K562 (cell line): ENCODE results near the gene MAP3K7. TPM values are rescaled to one million over a fixed set of nuclear protein-coding genes. Genes with fewer than 3 reads are reported as not detected.
A peak's percentile ranks its signal among the peaks of the same experiment; 100 is the strongest.

Experiments used
- ATAC-seq: fragments of 200-7000 bp; cut with Tn5 transposase; 3 replicates; pipeline ENCODE4 v1.9.1; 2020; ENCODE audit warnings: moderate library complexity
- BruUV-seq: library from RNA; stranded (reverse); fragments of 400-500 nt; replicated peaks from 2 replicates; lab custom pipeline; 2021; lab: Mats Ljungman, UMichigan
- CTCF ChIA-PET: fragments of 300-600 bp; formaldehyde crosslinking; extraction: SDS; loops from one replicate; lab custom pipeline; 2021; ENCODE audit warnings: low intra/inter-chr PET ratio; lab: Yijun Ruan, JAX
- POLR2A ChIA-PET: fragments of 300-600, 350-650 bp; sonication (Branson Sonifier 250); formaldehyde crosslinking; extraction: SDS; loops from one replicate; lab custom pipeline; 2021; ENCODE audit warnings: antibody characterized with exemption, inconsistent platforms; lab: Yijun Ruan, JAX
- DNase-seq, 4 experiments: peaks; one replicate each; pipeline versions ENCODE4 v3.0.0 to v3.0.0-alpha.2; 2011 to 2018; ENCODE audit warnings: low spot score in 3 of 4, mixed read lengths in 3 of 4; ENCODE audit errors: extremely low read depth in 1 of 4
- FAIRE-seq: peaks from 2 replicates; lab custom pipeline; 2011; peaks lifted over from hg19 to GRCh38; lab: Jason Lieb, UNC
- H2AFZ ChIP-seq: 2 replicates; pipeline ENCODE4 v1.6.0; 2011; ENCODE audit warnings: low read depth, low read length, control low read depth, inconsistent platforms
- H3K27ac ChIP-seq: fragments of 200-600 bp; 3 replicates; pipeline ENCODE4 v1.8.0; 2011; ENCODE audit warnings: low read depth, mild to moderate bottlenecking, control low read depth, inconsistent platforms, low read length, moderate library complexity, mixed read lengths; ENCODE audit errors: extremely low read depth
- H3K27me3 ChIP-seq, 2 experiments: fragments of 300-600 bp in 1 of 2; 2 replicates in 1 of 2; 3 replicates in 1 of 2; pipeline versions ENCODE4 v1.6.0 to v1.8.0; 2011; ENCODE audit warnings: inconsistent platforms in 2 of 2, low read length in 2 of 2, mild to moderate bottlenecking in 1 of 2, mixed read lengths in 1 of 2, moderate library complexity in 1 of 2; ENCODE audit not compliant: control insufficient read depth in 2 of 2, insufficient read depth in 2 of 2
- H3K36me3 ChIP-seq: fragments of 300-600 bp; 3 replicates; pipeline ENCODE4 v1.8.0; 2011; ENCODE audit warnings: mild to moderate bottlenecking, low read length, inconsistent platforms; ENCODE audit not compliant: control insufficient read depth, insufficient read depth
- H3K4me1 ChIP-seq, 2 experiments: fragments of 200-600 bp in 1 of 2; replicated peaks in 1 of 2; 2 replicates in 1 of 2; 3 replicates in 1 of 2; pipeline versions ENCODE4 v1.5.1 to v1.8.0; 2011; ENCODE audit warnings: inconsistent platforms in 2 of 2, low read length in 2 of 2, mild to moderate bottlenecking in 1 of 2, mixed read lengths in 1 of 2, moderate library complexity in 1 of 2; ENCODE audit not compliant: control insufficient read depth in 2 of 2, insufficient read depth in 2 of 2
- H3K4me2 ChIP-seq: 2 replicates; pipeline ENCODE4 v1.6.1; 2011; ENCODE audit warnings: low read length, control low read depth, inconsistent platforms, mixed read lengths; ENCODE audit not compliant: insufficient read depth
- H3K4me3 ChIP-seq: fragments of 200-600 bp; sonication (generic), shearing (Covaris generic); 2 replicates; pipeline ENCODE4 v1.5.1; 2016; ENCODE audit warnings: control low read depth, inconsistent platforms
- H3K79me2 ChIP-seq: fragments of 200-600 bp; 3 replicates; pipeline ENCODE4 v1.8.0; 2011; ENCODE audit warnings: low read length, inconsistent platforms; ENCODE audit not compliant: control insufficient read depth, insufficient read depth
- H3K9ac ChIP-seq, 2 experiments: 2 replicates each; pipeline versions ENCODE4 v1.6.0 to v1.6.1; 2011; ENCODE audit warnings: low read depth in 2 of 2, low read length in 2 of 2, control low read depth in 1 of 2, inconsistent platforms in 1 of 2, mild to moderate bottlenecking in 1 of 2, mixed read lengths in 1 of 2; ENCODE audit not compliant: insufficient read depth in 1 of 2
- H3K9me1 ChIP-seq: one replicate; pipeline ENCODE4 v1.6.0; 2011; ENCODE audit warnings: inconsistent platforms, mild to moderate bottlenecking, low read length, moderate library complexity; ENCODE audit not compliant: control insufficient read depth, insufficient read depth
- H3K9me3 ChIP-seq: replicated peaks from 2 replicates; pipeline ENCODE4 v1.5.1; 2011; ENCODE audit warnings: low read depth, low read length, inconsistent platforms; ENCODE audit not compliant: control insufficient read depth, insufficient read depth
- H4K20me1 ChIP-seq: replicated peaks from 2 replicates; pipeline ENCODE4 v1.6.1; 2011; ENCODE audit warnings: low read length, inconsistent platforms, mixed read lengths; ENCODE audit not compliant: control insufficient read depth, insufficient read depth
- TCF7L2 ChIP-seq: fragments of 150-350 bp; IDR thresholded peaks from 2 replicates; pipeline ENCODE4 v1.6.1; 2016; ENCODE audit warnings: low read depth, mild to moderate bottlenecking, low read length, moderate library complexity
- ZC3H8 ChIP-seq: fragments of 450-650 bp; IDR thresholded peaks from 2 replicates; pipeline ENCODE4 v1.6.1; 2017
- ZNF184 ChIP-seq: sonication (generic); formaldehyde crosslinking; IDR thresholded peaks from 2 replicates; pipeline ENCODE4 v1.5.0; 2020; ENCODE audit warnings: missing genetic modification reagents
- ZNF274 ChIP-seq: IDR thresholded peaks from 2 replicates; pipeline ENCODE4 v1.6.1; 2011; ENCODE audit warnings: low read depth, mild to moderate bottlenecking, low read length, moderate library complexity, borderline replicate concordance
- WGBS: fragments of 100-300 bp; shearing (Covaris generic); methylation state at CpG from one replicate; pipeline ENCODE4 v1.1.6; 2016; ENCODE audit warnings: low coverage, mixed read lengths; ENCODE audit not compliant: insufficient coverage; ENCODE audit errors: missing lambda C conversion rate; 5-methylcytosine and 5-hydroxymethylcytosine counted together
- in situ Hi-C: fragments of 300-500 bp; cut with MboI; formaldehyde crosslinking; loops from 4 replicates; pipeline ENCODE4 v1.15.0; 2018; ENCODE audit warnings: inconsistent platforms, mixed read lengths
- intact Hi-C: fragments of 100-400 bp; cut with micrococcal nuclease; formaldehyde crosslinking; loops from 2 replicates; pipeline ENCODE4 v1.14.2; 2022
- polyA plus RNA-seq, 8 experiments: library from polyadenylated mRNA; depleted of rRNA in 4 of 8; stranded (reverse) in 5 of 8; unstranded in 3 of 8; fragments of >200 nt; fragmentation: Nextera tagmentation in 2 of 8; fragmentation: Illumina TruSeq in 1 of 8; extraction: Ambion mirVana in 2 of 8; extraction: Trizol in 1 of 8; gene quantifications; 2 replicates each; pipeline versions ENCODE4 v1.2.1 to v1.2.3, GENCODE V29; 2011 to 2014; ENCODE audit warnings: inconsistent platforms in 1 of 8, missing spikeins in 1 of 8
- total RNA-seq, 7 experiments: library from RNA; depleted of rRNA in 6 of 7; stranded (reverse); fragments of >200 nt in 6 of 7; fragmentation: Illumina TruSeq in 2 of 7; extraction: Trizol in 2 of 7; gene quantifications; 2 replicates each; pipeline versions ENCODE4 v1.2.1 to v1.2.3, GENCODE V29; 2011 to 2021; ENCODE audit warnings: low replicate concordance in 1 of 7
- TF ChIP-seq, protein P1 (sequence below): sonication (generic); formaldehyde crosslinking; IDR thresholded peaks from 2 replicates; pipeline ENCODE4 v1.8.0; 2022; ENCODE audit warnings: mild to moderate bottlenecking, missing genetic modification reagents
- TF ChIP-seq, protein P2 (sequence below): fragments of 450-650 bp; IDR thresholded peaks from 2 replicates; pipeline ENCODE4 v1.6.1; 2017; ENCODE audit warnings: antibody characterized with exemption
- TF ChIP-seq, protein P3 (sequence below), 3 experiments: IDR thresholded peaks in 2 of 3; conservative IDR thresholded peaks in 1 of 3; 2 replicates each; pipeline ENCODE4 v1.5.1; 2011 to 2012; ENCODE audit warnings: low read length in 3 of 3, mild to moderate bottlenecking in 3 of 3, control low read depth in 2 of 3, improper control_type of control experiment in 1 of 3, inconsistent platforms in 1 of 3, low read depth in 1 of 3, mixed read lengths in 1 of 3, moderate library complexity in 1 of 3; ENCODE audit not compliant: insufficient read depth in 2 of 3

The MAP3K7 gene
- total and polyA plus RNA-seq, 9 of the 15 experiments (the other 6 are each of a cell fraction or from before 2014, with no cell fraction given): 13.4 to 60.9 (median 34.8) TPM

DNA sequence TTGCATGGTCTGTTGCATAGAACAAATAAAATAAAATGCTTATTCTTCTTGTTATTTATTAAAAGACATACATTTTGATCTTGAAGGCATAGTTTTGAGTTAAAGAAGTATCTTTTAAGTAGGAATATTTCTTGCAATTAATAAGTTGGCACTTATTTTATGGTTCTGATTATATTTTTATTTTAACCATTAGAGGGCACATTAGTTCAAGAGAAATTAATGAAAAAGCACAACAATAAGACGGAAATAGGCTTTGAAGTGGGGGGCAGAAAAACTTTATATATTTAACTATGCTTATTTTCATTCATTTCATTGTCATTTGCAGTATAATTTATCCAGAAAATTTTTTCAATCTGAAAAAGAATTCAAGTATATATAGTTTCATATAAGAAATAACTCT, 44.2 kb upstream of the MAP3K7 start:
- BruUV-seq: no TSS peak
- CTCF ChIA-PET: no interaction called here

DNA sequence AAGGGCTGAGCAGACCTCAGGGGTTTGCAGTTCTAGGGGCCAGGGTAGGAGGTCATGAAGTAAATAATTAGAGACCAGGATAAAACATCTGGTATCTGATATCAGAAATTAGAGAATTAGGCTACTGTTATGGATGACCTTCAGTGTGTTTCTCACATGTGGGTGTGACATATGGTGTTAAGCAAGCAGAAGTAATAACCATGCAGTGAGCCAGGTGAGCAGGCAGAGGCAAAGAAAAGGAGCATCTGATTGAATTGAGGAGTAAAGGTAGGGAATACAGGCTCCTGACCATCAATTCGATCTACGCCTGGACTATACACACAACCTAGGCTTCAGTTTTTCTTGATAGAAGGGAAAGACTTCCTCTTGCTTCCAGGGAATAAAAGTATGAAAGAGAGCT, 34.7 kb upstream of the MAP3K7 start:
- intact Hi-C loops: no loop called here
- Histone ChIP-seq H3K27ac (no peak overlapping the region), H3K79me2 (no peaks in the 10 kb centered on the region), H3K9me3 (no peaks in the 10 kb centered on the region), H3K9me1 (no peaks in the 10 kb centered on the region), H3K27me3 (no peaks in the 10 kb centered on the region), H4K20me1 (no peaks in the 10 kb centered on the region), H2AFZ (no peak overlapping the region), H3K4me2 (no peak overlapping the region), H3K36me3 (no peaks in the 10 kb centered on the region), H3K9ac (no peak overlapping the region), H3K4me3 (no peak overlapping the region), H3K4me1 (no peaks in the 10 kb centered on the region)
- ChIA-PET CTCF (no interaction called here), POLR2A (no interaction called here)
- DNase-seq (no peak), FAIRE-seq (no peak), ATAC-seq (no peak)
- 0% methylated on average over 2 of the region's 2 CpGs for WGBS
- BruUV-seq: no TSS peak
- in situ Hi-C loops: no loop called here
- TF ChIP-seq ZC3H8 (no peak), ZNF274 (no peak), ZNF184 (no peak)
- TF ChIP-seq, protein P1, sequence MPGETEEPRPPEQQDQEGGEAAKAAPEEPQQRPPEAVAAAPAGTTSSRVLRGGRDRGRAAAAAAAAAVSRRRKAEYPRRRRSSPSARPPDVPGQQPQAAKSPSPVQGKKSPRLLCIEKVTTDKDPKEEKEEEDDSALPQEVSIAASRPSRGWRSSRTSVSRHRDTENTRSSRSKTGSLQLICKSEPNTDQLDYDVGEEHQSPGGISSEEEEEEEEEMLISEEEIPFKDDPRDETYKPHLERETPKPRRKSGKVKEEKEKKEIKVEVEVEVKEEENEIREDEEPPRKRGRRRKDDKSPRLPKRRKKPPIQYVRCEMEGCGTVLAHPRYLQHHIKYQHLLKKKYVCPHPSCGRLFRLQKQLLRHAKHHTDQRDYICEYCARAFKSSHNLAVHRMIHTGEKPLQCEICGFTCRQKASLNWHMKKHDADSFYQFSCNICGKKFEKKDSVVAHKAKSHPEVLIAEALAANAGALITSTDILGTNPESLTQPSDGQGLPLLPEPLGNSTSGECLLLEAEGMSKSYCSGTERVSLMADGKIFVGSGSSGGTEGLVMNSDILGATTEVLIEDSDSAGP: no peak
- TF ChIP-seq, protein P2, sequence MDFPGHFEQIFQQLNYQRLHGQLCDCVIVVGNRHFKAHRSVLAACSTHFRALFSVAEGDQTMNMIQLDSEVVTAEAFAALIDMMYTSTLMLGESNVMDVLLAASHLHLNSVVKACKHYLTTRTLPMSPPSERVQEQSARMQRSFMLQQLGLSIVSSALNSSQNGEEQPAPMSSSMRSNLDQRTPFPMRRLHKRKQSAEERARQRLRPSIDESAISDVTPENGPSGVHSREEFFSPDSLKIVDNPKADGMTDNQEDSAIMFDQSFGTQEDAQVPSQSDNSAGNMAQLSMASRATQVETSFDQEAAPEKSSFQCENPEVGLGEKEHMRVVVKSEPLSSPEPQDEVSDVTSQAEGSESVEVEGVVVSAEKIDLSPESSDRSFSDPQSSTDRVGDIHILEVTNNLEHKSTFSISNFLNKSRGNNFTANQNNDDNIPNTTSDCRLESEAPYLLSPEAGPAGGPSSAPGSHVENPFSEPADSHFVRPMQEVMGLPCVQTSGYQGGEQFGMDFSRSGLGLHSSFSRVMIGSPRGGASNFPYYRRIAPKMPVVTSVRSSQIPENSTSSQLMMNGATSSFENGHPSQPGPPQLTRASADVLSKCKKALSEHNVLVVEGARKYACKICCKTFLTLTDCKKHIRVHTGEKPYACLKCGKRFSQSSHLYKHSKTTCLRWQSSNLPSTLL: no peak

More for the DNA sequence above, 44.2 kb upstream of the MAP3K7 start:
- no peak overlapping the region for H3K9ac ChIP-seq
- no peak overlapping the region for H3K4me2 ChIP-seq
- no peaks in the 10 kb centered on the region for H4K20me1 ChIP-seq
- ATAC-seq: no peak
- H3K4me3 ChIP-seq: no peak overlapping the region
- no peak overlapping the region for H2AFZ ChIP-seq
- H3K4me1 ChIP-seq: no peaks in the 10 kb centered on the region
- no peaks in the 10 kb centered on the region for H3K79me2 ChIP-seq
- 0% methylated on average over 1 of the region's 1 CpG for WGBS
- no peak for FAIRE-seq
- no peak overlapping the region for H3K27ac ChIP-seq
- H3K9me3 ChIP-seq: no peaks in the 10 kb centered on the region
- intact Hi-C loops: no loop called here
- no peaks in the 10 kb centered on the region for H3K27me3 ChIP-seq
- no peaks in the 10 kb centered on the region for H3K36me3 ChIP-seq
- POLR2A ChIA-PET: interaction anchor here (1.1 kb wide), 1 partner anchor 20 kb away, joined by 4 read pairs; no protein-coding TSS in a partner anchor
- in situ Hi-C loops: no loop called here
- H3K9me1 ChIP-seq: no peaks in the 10 kb centered on the region
- no peak for DNase-seq
- TF ChIP-seq, protein P3, sequence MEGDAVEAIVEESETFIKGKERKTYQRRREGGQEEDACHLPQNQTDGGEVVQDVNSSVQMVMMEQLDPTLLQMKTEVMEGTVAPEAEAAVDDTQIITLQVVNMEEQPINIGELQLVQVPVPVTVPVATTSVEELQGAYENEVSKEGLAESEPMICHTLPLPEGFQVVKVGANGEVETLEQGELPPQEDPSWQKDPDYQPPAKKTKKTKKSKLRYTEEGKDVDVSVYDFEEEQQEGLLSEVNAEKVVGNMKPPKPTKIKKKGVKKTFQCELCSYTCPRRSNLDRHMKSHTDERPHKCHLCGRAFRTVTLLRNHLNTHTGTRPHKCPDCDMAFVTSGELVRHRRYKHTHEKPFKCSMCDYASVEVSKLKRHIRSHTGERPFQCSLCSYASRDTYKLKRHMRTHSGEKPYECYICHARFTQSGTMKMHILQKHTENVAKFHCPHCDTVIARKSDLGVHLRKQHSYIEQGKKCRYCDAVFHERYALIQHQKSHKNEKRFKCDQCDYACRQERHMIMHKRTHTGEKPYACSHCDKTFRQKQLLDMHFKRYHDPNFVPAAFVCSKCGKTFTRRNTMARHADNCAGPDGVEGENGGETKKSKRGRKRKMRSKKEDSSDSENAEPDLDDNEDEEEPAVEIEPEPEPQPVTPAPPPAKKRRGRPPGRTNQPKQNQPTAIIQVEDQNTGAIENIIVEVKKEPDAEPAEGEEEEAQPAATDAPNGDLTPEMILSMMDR (IDR thresholded peaks at IDR 0.05 in 2 of 3, conservative IDR thresholded peaks at IDR 0.05 in 1 of 3; ENCODE audit: insufficient read depth in 2 of 3, low read depth in 1 of 3, low read length in 3 of 3): 0 out of 6 replicates have a peak, but pooled peaks of 1 of the 3 experiments have one; percentile 4
- no peak for TF ChIP-seq TCF7L2
